HG03575 (cell line): ENCODE measurements around the gene OR4D6.
"Not testable (repeated sequence)": the region's sequence is repeated elsewhere in the genome, so short reads cannot be mapped to it uniquely, and the experiment has no call there.

ENCODE experiments used
- ATAC-seq: cut with Tn5 transposase; IDR thresholded peaks from one replicate; pipeline ENCODE4 v1.9.1; 2021; ENCODE audit not compliant: unreplicated experiment, insufficient number of reproducible peaks, low FRiP score; ENCODE audit errors: extremely low read depth

Gene OR4D6

DNA sequence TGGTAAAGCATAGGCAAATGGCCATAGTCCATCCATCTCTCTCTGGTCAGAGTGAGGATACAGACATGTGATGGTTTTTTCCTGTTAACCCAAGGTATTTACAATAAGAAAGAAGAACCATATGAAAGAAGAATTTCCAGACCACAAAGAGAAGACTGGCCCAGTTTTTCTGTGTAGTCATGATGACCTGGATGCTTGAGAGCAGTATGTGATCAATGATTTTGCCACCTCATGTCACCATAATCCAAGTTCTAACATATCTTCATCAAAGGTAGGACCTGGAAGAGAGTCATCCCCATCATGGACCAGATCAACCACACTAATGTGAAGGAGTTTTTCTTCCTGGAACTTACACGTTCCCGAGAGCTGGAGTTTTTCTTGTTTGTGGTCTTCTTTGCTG is at the start of gene OR4D6:
TSS of gene OR4D6 (plus strand) at position 301 of the 400 bp plus-strand sequence. CDS start at position 301, 0 bp downstream.
- ATAC-seq: no peak

DNA sequence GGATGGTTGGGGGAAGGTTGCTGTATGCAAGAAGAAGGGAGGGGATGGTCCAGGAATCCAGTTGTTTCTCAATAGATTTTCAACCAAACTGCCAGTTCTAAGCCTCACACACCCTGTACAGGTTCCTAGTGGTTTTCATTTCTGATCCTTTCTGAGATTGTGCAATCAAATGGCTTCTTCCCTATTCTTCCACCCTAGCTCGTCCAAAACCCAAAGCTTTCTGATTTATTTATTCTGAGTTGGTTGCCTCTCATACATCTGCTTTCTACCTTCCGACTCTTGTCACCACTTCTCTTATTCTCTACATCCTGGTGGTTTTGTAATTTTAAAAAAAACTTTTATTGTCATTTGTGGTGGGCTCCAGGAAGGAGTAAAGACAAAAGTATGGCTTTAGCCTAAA is 43.1 kb upstream of the OR4D6 start:
- no peak for ATAC-seq

DNA sequence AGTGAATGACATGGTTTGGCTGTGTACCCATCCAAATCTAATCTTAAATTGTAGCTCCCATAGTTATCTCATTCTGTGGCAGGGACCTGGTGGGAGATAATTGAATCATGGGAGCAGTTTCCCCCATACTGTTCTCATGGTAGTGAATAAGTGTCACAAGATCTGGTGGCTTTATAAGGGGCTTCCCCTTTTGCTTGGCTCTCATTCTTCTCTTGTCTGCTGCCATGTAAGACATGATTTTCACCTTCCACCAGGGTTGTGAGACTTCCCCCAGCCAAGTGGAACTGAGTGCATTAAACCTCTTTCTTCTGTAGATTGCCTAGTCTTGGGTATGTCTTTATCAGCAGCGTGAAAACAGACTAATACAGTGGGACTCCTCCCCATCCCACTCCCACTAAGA is 41.6 kb upstream of the OR4D6 start:
- ATAC-seq: no peak

DNA sequence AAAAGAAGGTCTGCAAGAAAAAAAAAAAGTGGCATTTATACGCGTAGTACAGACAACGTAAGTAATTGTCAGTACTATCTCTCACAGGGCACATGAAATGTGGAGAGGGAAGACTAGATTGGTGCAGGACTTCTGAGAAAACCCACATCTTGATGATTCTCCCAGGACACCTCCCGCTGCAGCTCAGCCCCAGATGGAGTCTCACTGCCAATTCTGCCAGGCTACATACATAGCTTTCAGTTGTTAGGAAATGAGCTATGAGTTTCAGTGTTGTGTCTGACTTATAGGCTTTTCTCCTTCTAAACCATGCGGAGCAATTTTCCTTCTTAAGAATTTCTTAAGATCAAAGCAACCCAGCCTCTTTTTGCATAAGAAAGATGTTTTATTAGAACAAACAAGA is 40.1 kb upstream of the OR4D6 start:
- ATAC-seq: no peak

GRCh38 chr11:59417023-59417422 is 39.7 kb upstream of the OR4D6 start:
- ATAC-seq: no peak

- ATAC-seq: no peak
Observed at GRCh38 chr11:59418156-59418555, 38.6 kb upstream of the OR4D6 start.

DNA sequence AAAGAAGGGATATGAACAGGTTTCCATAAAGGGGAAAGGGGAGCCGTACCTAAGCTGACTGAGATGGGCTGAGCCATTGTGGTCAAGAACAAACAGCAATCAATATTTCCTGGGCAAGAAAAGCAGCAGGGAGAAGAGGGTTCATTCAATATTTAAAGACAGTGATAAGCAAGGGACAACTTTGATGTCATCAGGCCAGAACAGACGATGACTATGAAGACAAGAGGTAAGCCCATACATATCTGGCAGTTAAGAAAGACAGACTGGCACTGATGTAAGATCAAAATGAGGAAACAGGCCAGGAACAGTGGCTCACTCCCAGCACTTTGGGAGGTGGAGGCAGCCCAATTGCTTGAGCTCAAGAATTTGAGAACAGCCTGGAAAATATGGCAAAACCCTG is 32.9 kb upstream of the OR4D6 start:
- ATAC-seq: no peak

GRCh38 chr11:59425131-59425530 is 31.6 kb upstream of the OR4D6 start:
- no peak for ATAC-seq

DNA sequence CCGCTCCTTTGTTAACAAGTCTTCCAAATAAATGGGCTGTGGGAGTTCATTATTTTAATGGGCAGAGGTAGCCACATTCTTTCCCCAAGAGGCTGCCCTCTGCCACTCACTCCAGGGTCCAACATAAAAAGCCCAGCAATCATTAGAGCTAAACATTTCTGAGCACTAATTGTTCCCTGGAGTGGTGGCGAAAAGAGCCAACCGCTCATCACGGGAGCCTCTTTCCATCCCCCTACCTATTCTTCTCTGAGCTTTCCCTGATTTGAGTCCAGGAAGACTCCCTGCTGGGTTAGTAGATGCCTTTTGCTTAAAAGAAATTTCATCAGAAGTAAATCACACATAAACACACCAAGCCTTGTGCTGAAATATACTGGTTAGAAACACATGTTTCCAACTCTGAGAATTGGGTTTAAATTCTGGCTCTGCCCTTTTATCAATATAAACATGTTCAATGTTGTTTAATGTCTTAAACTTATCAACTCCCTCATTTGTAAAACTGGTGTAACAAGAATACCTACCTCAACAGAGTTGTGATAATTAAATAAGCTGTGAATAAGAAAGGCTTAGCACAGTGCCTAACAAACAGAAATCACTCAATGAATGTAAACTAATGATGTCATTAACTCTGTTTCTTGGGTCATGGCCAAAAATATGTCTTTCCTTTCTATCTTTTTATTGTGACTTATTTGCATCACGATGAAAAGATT is 30.2 kb upstream of the OR4D6 start, which contains the start of gene OR5A2:
TSS of gene OR5A2 (minus strand) at position 53 of the 707 bp plus-strand sequence. CDS start 3,460 bp downstream, outside the sequence.
- no peak for ATAC-seq

DNA sequence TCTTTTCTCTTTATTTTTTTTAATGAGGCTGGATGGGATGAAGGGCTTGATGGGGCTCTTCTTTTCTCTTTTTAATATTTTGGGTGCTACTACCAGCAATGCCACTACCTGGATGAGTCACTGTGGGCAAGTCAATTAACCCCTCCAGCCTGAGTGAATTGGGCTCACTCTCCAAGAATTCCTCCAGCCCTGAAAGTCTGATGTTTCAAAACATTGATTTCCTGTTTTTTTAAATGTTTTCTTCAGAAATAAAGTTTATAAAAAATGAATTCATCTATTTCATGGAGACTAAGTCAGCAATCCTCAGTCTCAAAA is 29.7 kb upstream of the OR4D6 start:
- no peak for ATAC-seq

- no peak for ATAC-seq
Observed at GRCh38 chr11:59429924-59430516, 26.7 kb upstream of the OR4D6 start.

DNA sequence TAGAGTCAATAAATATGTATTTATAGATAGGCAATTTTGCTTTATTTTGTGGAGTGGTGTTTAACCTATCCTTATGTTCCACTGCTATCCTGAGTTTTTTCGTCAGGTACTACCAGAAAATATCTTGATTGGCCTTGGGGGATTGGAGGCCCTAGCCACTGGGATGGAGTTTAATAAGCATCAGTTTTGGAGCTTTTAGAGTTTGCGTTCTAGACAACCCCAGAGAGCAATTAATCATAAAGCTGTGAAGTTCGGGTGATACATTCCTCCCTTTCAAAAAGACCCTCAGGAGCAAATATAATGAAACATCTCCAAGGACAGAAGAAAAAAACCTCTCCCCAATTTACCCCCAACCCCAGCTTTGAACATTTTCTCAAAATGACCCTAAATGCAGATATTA is 20.6 kb upstream of the OR4D6 start, which contains the start of gene OR5A1:
TSS of gene OR5A1 (plus strand) at position 301 of the 400 bp plus-strand sequence. CDS start 6,700 bp downstream, outside the sequence.
- no peak for ATAC-seq

DNA sequence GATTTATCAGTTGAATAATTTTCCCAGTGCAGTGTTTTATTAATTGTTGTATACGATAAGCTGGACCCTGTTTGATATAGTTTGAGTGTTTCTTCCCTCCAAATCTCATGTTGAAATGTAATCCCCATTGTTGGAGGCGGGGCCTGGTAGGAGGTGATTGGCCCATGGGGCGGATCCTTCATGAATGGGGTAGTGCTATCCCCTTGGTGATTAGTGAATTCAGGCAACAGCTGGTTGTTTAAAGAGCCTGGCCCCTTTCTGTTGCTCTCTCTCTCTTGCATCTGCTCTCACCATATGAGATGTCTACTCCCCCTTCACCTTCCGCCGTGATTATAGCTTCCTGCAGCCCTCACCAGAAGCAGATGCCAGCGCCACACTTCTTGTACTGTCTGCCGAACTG is 19.0 kb upstream of the OR4D6 start:
- no peak for ATAC-seq

- not testable (repeated sequence) for ATAC-seq
Observed at GRCh38 chr11:59445624-59446023, 11.1 kb upstream of the OR4D6 start.

GRCh38 chr11:59448484-59448883 is 8.3 kb upstream of the OR4D6 start:
- no peak for ATAC-seq

GRCh38 chr11:59459916-59460315 is 3.2 kb downstream of the OR4D6 start:
- ATAC-seq: no peak

GRCh38 chr11:59463190-59463641 is 6.5 kb downstream of the OR4D6 start:
- ATAC-seq: no peak

- ATAC-seq: no peak
Observed at GRCh38 chr11:59473015-59473414, 16.3 kb downstream of the OR4D6 start, which contains the start of gene OR4D10. Gene OR4D10, plus strand, starts transcription at chr11:59473315. Its CDS starts 4,115 bp downstream, at chr11:59477430.

DNA sequence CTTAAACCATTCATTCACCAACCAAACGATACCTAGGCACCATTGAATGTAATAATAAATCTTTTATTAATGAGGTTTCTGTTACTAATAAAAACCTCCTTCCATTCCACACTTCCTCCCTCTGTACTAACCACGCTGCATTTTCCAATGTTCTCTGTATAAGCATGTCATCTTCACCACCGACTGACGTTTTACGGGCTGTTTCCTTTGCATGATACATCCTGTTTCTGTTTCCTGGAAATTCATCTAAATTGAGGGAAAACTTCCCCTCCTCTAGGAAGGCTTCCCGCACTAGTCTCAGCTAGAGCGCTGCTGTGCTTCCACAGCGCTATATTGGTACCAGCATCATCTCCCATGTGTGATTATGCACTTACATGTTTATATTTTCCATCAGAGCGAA is 18.4 kb downstream of the OR4D6 start:
- no peak for ATAC-seq

GRCh38 chr11:59479906-59480305 is 23.1 kb downstream of the OR4D6 start:
- ATAC-seq: no peak
